ENCODE measurements around the gene CLEC18C.
"Not testable (repeated sequence)": the region's sequence is repeated elsewhere in the genome, so short reads cannot be mapped to it uniquely, and the experiment has no call there.

The CLEC18C gene

DNA sequence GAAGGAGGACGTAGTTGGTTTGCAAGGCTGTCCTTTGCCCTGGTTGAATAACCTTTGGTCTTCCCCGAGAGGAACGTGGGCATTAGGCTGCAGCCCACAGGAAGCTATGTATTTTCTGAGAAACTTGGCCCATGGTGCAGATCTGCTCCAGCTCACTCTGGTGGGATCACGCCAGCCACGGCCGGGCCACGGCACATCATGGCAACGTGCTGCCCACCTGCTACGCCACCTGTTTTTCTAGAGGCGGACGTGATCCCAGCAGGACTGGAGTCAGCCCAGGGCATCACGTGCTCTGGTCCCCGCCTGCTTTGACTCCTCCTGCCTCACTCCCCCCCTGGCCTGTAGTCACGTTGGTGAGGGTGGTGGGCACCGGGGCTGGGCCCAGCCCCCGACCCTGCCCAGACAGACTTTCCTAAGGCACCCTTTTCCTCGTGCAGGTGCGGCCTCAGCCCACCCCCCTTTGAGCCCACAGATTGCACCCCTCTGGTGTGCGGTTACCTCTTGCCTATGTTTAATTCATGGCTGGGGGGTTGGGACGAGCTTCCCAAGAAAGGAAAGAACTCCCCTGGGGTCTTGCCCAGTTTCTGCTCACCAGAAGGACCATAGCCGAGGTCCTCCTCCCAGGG lies at the start of gene CLEC18C:
CLEC18C (plus strand) TSS at position 576 of the 626 bp plus-strand sequence. CDS start 492 bp downstream, outside the sequence.
- DNase-seq = not testable (repeated sequence)

GRCh38 chr16:70123822-70124221 lies 49.8 kb upstream of the CLEC18C start:
- not testable (repeated sequence) for DNase-seq

- DNase-seq = not testable (repeated sequence)
Measured at GRCh38 chr16:70126226-70126625, 47.4 kb upstream of the CLEC18C start.

DNA sequence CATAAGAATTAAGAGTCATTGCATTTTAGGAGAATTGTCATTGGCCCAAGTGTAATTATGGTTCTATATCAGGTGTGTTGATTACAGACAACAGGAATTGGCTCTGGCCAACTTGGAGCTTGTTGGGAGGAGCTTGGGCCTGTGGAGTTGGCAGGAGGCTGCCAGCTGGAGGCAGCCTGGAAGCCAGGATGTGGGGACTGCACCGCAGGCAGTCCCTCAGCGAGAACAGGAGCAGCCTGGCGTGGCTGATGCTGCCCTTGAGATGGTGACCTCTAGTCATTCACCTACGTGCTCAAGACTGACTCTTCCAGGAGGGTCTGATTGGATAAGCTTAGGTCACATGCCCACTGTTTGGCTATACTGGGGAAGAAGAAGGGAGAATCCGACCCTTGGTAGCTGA lies 45.9 kb upstream of the CLEC18C start:
- DNase-seq = not testable (repeated sequence)

DNA sequence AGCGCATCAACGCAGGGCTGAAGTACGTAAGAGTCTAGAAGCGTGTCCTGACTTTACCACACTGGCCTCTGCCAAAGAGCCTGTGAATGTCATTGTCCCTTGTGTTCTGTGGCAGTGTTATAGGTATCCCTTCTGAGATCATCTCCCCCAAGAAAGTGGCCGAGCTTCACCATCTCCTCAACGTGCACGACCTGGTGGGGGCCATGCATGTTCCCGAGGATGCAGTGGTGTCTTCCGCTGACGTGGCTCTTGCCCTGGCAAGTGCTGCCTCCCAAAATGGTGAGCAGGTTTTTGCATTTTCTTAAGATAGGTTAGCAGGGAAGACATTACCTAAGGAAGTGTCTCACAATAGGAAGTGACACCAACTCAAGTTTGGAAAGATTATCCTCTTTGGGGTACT lies 44.7 kb upstream of the CLEC18C start:
- DNase-seq = not testable (repeated sequence)

DNA sequence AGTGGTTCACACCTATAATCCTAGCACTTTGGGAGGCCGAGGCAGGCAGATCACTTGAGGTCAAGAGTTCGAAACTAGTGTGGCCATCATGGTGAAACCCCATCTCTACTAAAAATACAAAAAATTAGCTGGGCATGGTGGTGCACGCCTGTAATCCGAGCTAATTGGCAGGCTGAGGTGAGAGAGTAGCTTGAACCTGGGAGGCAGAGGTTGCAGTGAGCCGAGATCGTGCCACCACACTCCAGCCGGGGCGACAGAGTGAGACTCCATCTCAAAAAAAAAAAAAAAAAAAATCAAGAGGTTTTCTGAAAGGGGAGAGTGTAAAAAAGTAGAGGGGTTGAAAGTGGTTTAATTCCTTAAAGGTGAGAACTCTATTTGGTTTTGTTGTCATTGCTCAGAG lies 37.8 kb upstream of the CLEC18C start:
- not testable (repeated sequence) for DNase-seq

GRCh38 chr16:70136595-70136994 lies 37.0 kb upstream of the CLEC18C start:
- DNase-seq = not testable (repeated sequence)

DNA sequence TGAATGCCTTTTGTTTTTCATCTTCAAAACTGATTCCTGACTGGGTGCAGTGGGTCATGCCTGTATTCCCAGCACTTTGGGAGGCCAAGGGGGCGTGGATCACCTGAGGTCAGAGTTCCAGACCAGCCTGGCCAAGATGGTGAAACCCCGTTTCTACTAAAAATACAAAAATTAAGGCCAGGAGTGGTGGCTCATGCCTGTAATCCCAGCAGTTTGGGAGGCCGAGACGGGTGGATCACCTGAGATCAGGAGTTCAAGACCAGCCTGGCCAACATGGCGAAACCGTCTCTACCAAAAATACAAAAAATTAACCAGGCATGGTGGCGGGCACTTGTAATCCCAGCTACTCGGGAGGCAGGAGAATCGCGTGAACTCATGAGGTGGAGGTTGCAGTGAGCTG lies 30.8 kb upstream of the CLEC18C start:
- not testable (repeated sequence) for DNase-seq

DNA sequence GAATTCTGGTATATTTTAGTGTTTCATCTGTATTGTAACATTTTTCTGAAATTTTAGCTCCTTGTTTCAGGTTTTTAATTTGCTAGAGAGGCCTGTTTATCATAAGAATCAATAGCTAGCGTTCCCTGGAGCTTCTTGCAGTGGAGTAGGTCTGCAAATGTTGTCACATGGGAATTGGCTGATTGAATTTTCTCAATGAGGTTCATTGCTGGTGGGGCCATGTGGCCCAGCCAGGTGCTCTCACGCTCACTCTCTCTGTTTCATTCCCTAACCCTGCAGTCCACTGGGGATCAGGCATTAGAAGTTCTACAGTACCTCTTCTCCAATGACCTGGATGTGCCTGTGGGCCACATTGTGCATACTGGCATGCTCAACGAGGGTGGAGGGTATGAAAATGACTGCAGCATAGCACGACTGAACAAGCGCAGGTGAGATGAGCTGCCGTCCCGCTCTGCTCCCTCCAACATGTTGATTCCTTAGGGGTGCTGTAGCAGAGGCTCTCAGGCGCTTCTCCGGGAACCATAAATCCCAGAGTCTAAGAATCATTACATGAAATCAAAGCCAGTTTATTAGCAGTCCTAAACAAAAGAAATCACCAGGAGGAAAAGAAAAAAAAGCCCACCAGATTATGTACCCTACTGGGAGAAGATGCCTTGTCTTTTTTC lies 30.2 kb upstream of the CLEC18C start:
- DNase-seq = not testable (repeated sequence)

- not testable (repeated sequence) for DNase-seq
Measured at GRCh38 chr16:70147853-70148252, 25.7 kb upstream of the CLEC18C start.

GRCh38 chr16:70148453-70148852 lies 25.1 kb upstream of the CLEC18C start:
- not testable (repeated sequence) for DNase-seq

DNA sequence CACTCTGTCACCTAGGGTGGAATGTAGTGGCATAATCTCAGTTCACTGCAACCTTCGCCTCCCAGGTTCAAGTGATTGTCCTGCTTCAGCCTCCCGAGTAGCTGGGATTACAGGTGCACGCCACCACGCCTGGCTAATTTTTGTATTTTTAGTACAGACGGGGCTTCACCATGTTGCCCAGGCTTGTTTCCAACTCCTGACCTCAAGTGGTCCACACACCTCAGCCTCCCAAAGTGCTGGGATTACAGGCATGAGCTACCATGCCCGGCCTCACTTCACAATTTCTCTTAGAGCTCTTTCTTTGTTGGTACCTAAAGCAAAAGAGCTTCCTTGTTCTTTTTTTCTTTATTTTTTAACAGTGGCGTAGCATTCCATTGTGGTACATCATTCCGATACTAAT lies 24.3 kb upstream of the CLEC18C start:
- DNase-seq = not testable (repeated sequence)

- DNase-seq = no peak
Measured at GRCh38 chr16:70151391-70151790, 22.2 kb upstream of the CLEC18C start.

GRCh38 chr16:70151941-70152509 lies 21.6 kb upstream of the CLEC18C start:
- DNase-seq = no peak

DNA sequence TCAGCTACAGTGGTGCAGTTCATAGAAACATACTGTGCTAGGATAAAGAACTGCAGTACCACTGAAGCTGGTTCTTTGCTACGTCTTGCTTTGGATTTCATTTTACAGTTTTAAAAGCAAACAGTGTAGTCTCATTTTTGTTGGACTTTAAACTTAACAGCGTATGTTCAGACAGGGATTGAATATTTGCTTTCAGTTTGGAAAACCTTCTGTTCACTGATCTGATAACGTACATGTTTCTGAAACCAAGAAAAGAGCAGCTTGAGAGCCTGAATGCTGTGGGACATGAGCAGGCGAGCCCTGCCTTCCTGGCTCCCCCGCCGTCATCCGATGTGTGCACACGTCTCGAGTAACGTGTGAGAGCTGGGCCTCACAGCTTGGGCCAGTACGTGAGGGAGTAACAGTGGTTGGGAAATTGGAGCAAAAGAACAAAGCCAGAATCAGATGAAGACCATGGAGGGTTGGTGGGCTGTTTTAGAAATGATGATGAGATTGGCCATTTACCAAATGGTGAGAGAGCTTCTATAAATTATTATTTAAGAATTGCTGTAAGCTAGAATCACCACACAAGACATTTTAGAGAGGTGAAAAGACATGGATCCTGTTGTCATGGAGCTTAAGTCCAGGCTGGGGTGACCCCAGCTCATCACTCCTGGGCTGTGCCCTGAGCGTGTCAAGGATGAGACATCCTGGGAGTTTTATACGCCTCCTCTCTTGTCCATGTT lies 20.8 kb upstream of the CLEC18C start:
- no peak for DNase-seq

DNA sequence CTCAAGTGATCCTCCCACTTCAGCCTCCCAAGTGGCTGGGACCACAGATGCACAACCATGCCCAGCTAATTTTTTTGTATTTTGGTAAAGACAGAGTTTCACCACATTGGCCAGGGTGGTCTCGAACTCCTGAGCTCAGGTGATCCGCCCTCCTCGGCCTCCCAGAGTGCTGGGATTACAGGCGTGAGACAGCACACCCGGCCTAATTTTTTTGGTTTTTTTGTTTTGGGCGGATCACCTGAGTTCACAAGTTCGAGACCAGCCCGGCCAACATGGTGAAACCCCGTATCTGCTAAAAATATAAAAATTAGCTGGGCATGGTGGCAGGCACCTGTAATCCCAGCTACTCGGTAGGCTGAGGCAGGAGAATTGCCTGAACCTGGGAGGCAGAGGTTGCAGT lies 18.9 kb upstream of the CLEC18C start:
- not testable (repeated sequence) for DNase-seq

- no peak for DNase-seq
Measured at GRCh38 chr16:70156207-70156978, 17.2 kb upstream of the CLEC18C start.

DNA sequence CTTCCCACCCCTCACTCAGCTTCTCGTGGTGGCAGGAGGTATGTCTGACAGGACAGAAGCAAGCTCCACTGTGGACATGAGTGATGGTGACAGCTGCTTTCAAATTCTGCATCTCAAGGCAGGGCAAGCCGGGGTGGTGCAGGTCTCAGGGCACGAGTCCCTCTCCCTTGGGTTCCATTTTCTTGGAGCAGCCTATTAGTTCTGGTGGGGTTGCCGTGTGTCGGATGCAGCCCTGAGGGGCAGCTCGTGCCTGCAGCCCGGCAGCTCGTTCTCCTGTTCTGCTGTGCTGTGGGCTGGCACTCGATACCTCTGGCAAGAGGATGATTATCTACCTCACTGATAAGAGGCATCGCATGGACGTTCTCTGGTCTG lies 16.5 kb upstream of the CLEC18C start:
- DNase-seq = no peak

- DNase-seq = no peak
Measured at GRCh38 chr16:70157477-70158260, 15.9 kb upstream of the CLEC18C start.

DNA sequence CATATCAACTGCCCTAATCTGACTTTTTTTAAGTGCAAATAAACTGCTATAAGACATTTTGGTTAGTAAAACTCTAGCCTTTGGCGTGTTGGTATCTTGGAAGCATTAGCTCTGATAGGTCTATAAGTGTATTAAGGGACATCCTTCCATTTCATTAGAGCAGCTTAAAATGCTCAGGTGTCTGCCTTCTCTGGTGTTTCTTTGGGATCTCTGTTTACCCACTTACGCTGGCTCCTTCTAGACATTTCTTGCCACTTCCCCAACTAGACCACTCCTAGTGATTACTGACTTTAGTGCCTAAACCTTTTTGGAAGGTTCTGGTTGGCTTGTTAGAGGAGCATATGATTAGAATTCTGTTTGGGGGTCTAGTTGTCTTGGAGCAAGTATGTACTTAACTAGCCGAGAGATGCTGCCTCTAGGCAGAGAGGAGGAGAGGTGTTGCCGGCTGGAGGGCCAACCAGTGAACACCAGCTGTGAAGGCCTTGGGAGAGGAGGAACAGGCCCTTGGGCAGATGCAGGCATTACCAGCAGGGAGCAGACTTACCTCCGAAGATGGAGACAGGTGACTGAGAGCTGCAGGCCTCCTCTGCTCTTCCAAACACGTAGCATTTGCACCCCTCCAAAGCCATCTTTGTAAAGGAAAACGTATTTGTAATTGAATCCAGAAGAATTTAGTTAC lies 15.2 kb upstream of the CLEC18C start:
- no peak for DNase-seq

Measured in CD4-positive, alpha-beta T cell treated with Interleukin-21 for 1 hour (primary cell).